ENCODE results near the gene MEN1. TPM values are rescaled to one million over a fixed set of nuclear protein-coding genes. Genes with fewer than 3 reads are reported as not detected.

Gene MEN1
- polyA plus RNA-seq, 1 donor (not counting 4 experiments of a cell fraction or from before 2014, with no cell fraction given), result 14.2 TPM

GRCh38 chr11:64832467-64833197 is 22.3 kb upstream of the MEN1 start:
- no peak for DNase-seq (ENCODE audit: low read depth, low spot score)
- Histone ChIP-seq H3K27me3 (ENCODE audit: control insufficient read depth, extremely low read depth, insufficient read depth, low read length) (no peaks in the 10 kb centered on the region), H3K4me2 (ENCODE audit: control insufficient read depth, extremely low read depth, insufficient read depth, low read depth, low read length) (no peak overlapping the region), H2AFZ (ENCODE audit: control insufficient read depth, low read length) (no peak overlapping the region), H3K79me2 (ENCODE audit: control insufficient read depth, insufficient read depth, low read length) (no peaks in the 10 kb centered on the region), H3K4me3 (ENCODE audit: control insufficient read depth in 2 of 3, extremely low read depth in 1 of 3, insufficient read depth in 2 of 3, low read depth in 1 of 3, low read length in 3 of 3) (no peak overlapping the region), H4K20me1 (ENCODE audit: control insufficient read depth, extremely low read depth, insufficient read depth, low read length) (no peaks in the 10 kb centered on the region), H3K4me1 (ENCODE audit: control insufficient read depth, extremely low read depth, insufficient read depth, low read length) (peaks cover 11% of the 10 kb centered on the region), H3K27ac (ENCODE audit: control insufficient read depth, insufficient read depth, low read length) (no peak overlapping the region), H3K36me3 (ENCODE audit: control insufficient read depth in 2 of 2, extremely low read depth in 1 of 2, insufficient read depth in 2 of 2, low read length in 2 of 2) (peaks cover 8 to 47% of the 10 kb centered on the region in 2 experiments), H3K9me3 (ENCODE audit: control insufficient read depth, low read depth, low read length) (no peaks in the 10 kb centered on the region), H3K9me1 (ENCODE audit: control insufficient read depth, extremely low read depth, insufficient read depth, low read length) (no peaks in the 10 kb centered on the region), H3K9ac (ENCODE audit: control insufficient read depth, extremely low read depth, insufficient read depth, low read length) (no peak overlapping the region)
- no peak for TF ChIP-seq CTCF (optimal IDR thresholded peaks at IDR 0.05 in 1 of 3, IDR thresholded peaks at IDR 0.05 in 1 of 3, conservative IDR thresholded peaks at IDR 0.05 in 1 of 3; ENCODE audit: extremely low read depth in 1 of 3, insufficient read depth in 2 of 3, low read length in 3 of 3)
- no peak for TF ChIP-seq EZH2 (IDR thresholded peaks at IDR 0.05; ENCODE audit: low read length)
- no peak for FAIRE-seq
- dilution Hi-C loops (cut with MboI; ENCODE audit: extremely low pct_ligation_motif_present, low sequenced_read_pairs), result no loop called here

DNA sequence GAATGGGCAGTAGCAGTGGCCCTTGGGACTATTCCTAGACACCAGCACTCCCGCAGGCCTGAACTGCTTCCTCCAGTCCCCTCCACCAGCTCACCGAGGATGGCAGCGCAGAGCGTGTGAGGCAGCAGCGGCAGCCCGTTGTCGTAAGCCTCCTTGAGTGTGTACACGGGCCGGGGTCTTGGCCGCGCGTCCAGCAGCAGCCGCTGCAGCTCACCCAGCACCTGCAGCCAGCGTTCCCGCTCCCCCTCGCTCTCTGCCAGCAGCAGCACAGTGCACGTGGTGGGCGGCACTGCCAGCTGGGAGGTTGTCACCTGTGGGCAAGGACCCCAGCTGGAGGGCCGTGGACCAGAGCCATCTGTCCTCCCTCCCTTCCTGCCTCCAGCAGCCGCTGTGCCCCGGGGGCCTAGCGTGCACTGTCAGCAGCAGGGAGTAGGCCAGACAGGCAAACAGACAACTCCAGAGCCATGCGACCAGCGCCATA is 21.1 kb upstream of the MEN1 start:
- no peaks in the 10 kb centered on the region for H3K9me1 ChIP-seq (ENCODE audit: control insufficient read depth, extremely low read depth, insufficient read depth, low read length)
- H3K4me3 ChIP-seq (ENCODE audit: control insufficient read depth in 2 of 3, extremely low read depth in 1 of 3, insufficient read depth in 2 of 3, low read depth in 1 of 3, low read length in 3 of 3), result no peak overlapping the region
- no peaks in the 10 kb centered on the region for H3K9me3 ChIP-seq (ENCODE audit: control insufficient read depth, low read depth, low read length)
- no peaks in the 10 kb centered on the region for H3K79me2 ChIP-seq (ENCODE audit: control insufficient read depth, insufficient read depth, low read length)
- dilution Hi-C loops (cut with MboI; ENCODE audit: extremely low pct_ligation_motif_present, low sequenced_read_pairs), result no loop called here
- TF ChIP-seq EZH2 (IDR thresholded peaks at IDR 0.05; ENCODE audit: low read length), result no peak
- TF ChIP-seq CTCF (optimal IDR thresholded peaks at IDR 0.05 in 1 of 3, IDR thresholded peaks at IDR 0.05 in 1 of 3, conservative IDR thresholded peaks at IDR 0.05 in 1 of 3; ENCODE audit: extremely low read depth in 1 of 3, insufficient read depth in 2 of 3, low read length in 3 of 3), result no peak
- no peak for FAIRE-seq
- H3K9ac ChIP-seq (ENCODE audit: control insufficient read depth, extremely low read depth, insufficient read depth, low read length), result no peak overlapping the region
- no peaks in the 10 kb centered on the region for H3K27me3 ChIP-seq (ENCODE audit: control insufficient read depth, extremely low read depth, insufficient read depth, low read length)
- no peaks in the 10 kb centered on the region for H4K20me1 ChIP-seq (ENCODE audit: control insufficient read depth, extremely low read depth, insufficient read depth, low read length)
- no peak overlapping the region for H2AFZ ChIP-seq (ENCODE audit: control insufficient read depth, low read length)
- H3K27ac ChIP-seq (ENCODE audit: control insufficient read depth, insufficient read depth, low read length), result no peak overlapping the region
- H3K4me2 ChIP-seq (ENCODE audit: control insufficient read depth, extremely low read depth, insufficient read depth, low read depth, low read length), result no peak overlapping the region
- peaks cover 8 to 53% of the 10 kb centered on the region in 2 experiments for H3K36me3 ChIP-seq (ENCODE audit: control insufficient read depth in 2 of 2, extremely low read depth in 1 of 2, insufficient read depth in 2 of 2, low read length in 2 of 2)
- peaks cover 11% of the 10 kb centered on the region for H3K4me1 ChIP-seq (ENCODE audit: control insufficient read depth, extremely low read depth, insufficient read depth, low read length)
- no peak for DNase-seq (ENCODE audit: low read depth, low spot score)

Data from keratinocyte (primary cell).